ENCODE data around the gene UBD.

- TF ChIP-seq POLR2A (IDR thresholded peaks at IDR 0.05; ENCODE audit: low read depth, low read length), result no peak
- TF ChIP-seq TAF1 (IDR thresholded peaks at IDR 0.05; ENCODE audit: low read depth, low read length), result no peak
Measured at GRCh38 chr6:29554764-29555163, 4.8 kb downstream of the UBD start.

Measured in GM12891 (cell line).